OCI-LY7 (cell line): ENCODE data around the gene GTF3C2.

Experiments
- EZH2phosphoT487 ChIP-seq: fragments of 200-600 bp; sonication (generic); IDR thresholded peaks from 2 replicates; pipeline ENCODE4 v1.6.1; 2018; ENCODE audit warnings: low read depth, borderline replicate concordance, mild to moderate bottlenecking, mixed run types, antibody characterized with exemption, low read length, moderate library complexity, mixed read lengths
- TF ChIP-seq, protein P1 (sequence below): fragments of 200-600 bp; sonication (generic); conservative IDR thresholded peaks from 2 replicates; pipeline ENCODE4 v1.5.1; 2014; ENCODE audit warnings: mild to moderate bottlenecking, antibody characterized with exemption, low read length, moderate library complexity, mixed read lengths

- TF ChIP-seq, protein P1, sequence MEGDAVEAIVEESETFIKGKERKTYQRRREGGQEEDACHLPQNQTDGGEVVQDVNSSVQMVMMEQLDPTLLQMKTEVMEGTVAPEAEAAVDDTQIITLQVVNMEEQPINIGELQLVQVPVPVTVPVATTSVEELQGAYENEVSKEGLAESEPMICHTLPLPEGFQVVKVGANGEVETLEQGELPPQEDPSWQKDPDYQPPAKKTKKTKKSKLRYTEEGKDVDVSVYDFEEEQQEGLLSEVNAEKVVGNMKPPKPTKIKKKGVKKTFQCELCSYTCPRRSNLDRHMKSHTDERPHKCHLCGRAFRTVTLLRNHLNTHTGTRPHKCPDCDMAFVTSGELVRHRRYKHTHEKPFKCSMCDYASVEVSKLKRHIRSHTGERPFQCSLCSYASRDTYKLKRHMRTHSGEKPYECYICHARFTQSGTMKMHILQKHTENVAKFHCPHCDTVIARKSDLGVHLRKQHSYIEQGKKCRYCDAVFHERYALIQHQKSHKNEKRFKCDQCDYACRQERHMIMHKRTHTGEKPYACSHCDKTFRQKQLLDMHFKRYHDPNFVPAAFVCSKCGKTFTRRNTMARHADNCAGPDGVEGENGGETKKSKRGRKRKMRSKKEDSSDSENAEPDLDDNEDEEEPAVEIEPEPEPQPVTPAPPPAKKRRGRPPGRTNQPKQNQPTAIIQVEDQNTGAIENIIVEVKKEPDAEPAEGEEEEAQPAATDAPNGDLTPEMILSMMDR = no peak
- no peak for TF ChIP-seq EZH2phosphoT487
These were observed 49.3 kb downstream of the GTF3C2 start for GRCh38 chr2:27307287-27307544.
